PC-3 (cell line): ENCODE data around the gene RNF125.

Source experiments
- CTCF ChIP-seq: fragments of 300-600 bp; sonication (generic); conservative IDR thresholded peaks from 2 replicates; pipeline ENCODE4 v1.5.1; 2017; ENCODE audit warnings: antibody characterized with exemption, low read depth, mild to moderate bottlenecking, low read length
- EZH2 ChIP-seq: fragments of 300-600 bp; sonication (generic); IDR thresholded peaks from one replicate; pipeline ENCODE4 v1.6.1; 2017; ENCODE audit warnings: antibody characterized with exemption, mild to moderate bottlenecking, low read length; ENCODE audit not compliant: unreplicated experiment
- EZH2phosphoT487 ChIP-seq: fragments of 300-600 bp; sonication (generic); IDR thresholded peaks from 2 replicates; pipeline ENCODE4 v1.6.1; 2018; ENCODE audit warnings: mild to moderate bottlenecking, antibody characterized with exemption, low read length, borderline replicate concordance

GRCh38 chr18:32057624-32058165 lies 39.1 kb downstream of the RNF125 start:
- no peak for TF ChIP-seq EZH2phosphoT487
- no peak for TF ChIP-seq CTCF
- no peak for TF ChIP-seq EZH2
